Lung (tissue), 12 donors: ENCODE data around the gene ATP9A. TPM values are rescaled to one million over a fixed set of nuclear protein-coding genes. Genes with fewer than 3 reads are reported as not detected.

Experiments used
- ATAC-seq: fragments of 200-7000 bp; cut with Tn5 transposase; one replicate; pipeline ENCODE4 v1.9.1; 2020; ENCODE audit warnings: moderate number of reproducible peaks; ENCODE audit not compliant: insufficient read depth, low FRiP score
- DNase-seq, 3 donors: peaks; one replicate each; pipeline ENCODE4 v3.0.0-alpha.2; 2013 to 2017
- H3K27ac ChIP-seq, 2 donors: one replicate each; pipeline ENCODE4 v1.5.1; 2013; ENCODE audit warnings: mild to moderate bottlenecking in 2 of 2, moderate library complexity in 2 of 2, control low read depth in 1 of 2, inconsistent platforms in 1 of 2, low read depth in 1 of 2, low read length in 1 of 2
- H3K27me3 ChIP-seq, 3 donors: one replicate each; pipeline ENCODE4 v1.5.1; 2013; ENCODE audit warnings: low read length in 2 of 3; ENCODE audit not compliant: control insufficient read depth in 3 of 3, insufficient read depth in 3 of 3
- H3K36me3 ChIP-seq, 4 donors: one replicate each; pipeline ENCODE4 v1.5.1; 2013; ENCODE audit warnings: low read length in 4 of 4, mild to moderate bottlenecking in 1 of 4, moderate library complexity in 1 of 4; ENCODE audit not compliant: control insufficient read depth in 4 of 4, insufficient read depth in 4 of 4
- H3K4me1 ChIP-seq, 5 donors: one replicate each; pipeline ENCODE4 v1.5.1; 2013; ENCODE audit warnings: low read length in 5 of 5, mild to moderate bottlenecking in 2 of 5, moderate library complexity in 1 of 5; ENCODE audit not compliant: control insufficient read depth in 5 of 5, insufficient read depth in 5 of 5
- H3K4me3 ChIP-seq: one replicate; pipeline ENCODE4 v1.5.1; 2013; ENCODE audit warnings: mild to moderate bottlenecking, control low read depth, moderate library complexity
- H3K9ac ChIP-seq, 2 donors: one replicate each; pipeline ENCODE4 v1.5.1; 2013; ENCODE audit warnings: low read length in 2 of 2, control low read depth in 1 of 2; ENCODE audit not compliant: insufficient read depth in 1 of 2
- H3K9me3 ChIP-seq, 4 donors: one replicate each; pipeline ENCODE4 v1.5.1; 2013; ENCODE audit warnings: low read length in 3 of 4, mild to moderate bottlenecking in 1 of 4, moderate library complexity in 1 of 4; ENCODE audit not compliant: control insufficient read depth in 4 of 4, insufficient read depth in 3 of 4
- WGBS, 2 donors: extraction: QIAGEN DNeasy Blood & Tissue Kit; methylation state at CpG; one replicate each; pipeline ENCODE4 v1.1.7; 2013; 5-methylcytosine and 5-hydroxymethylcytosine counted together
- polyA plus RNA-seq, 2 donors: library from polyadenylated mRNA; stranded (reverse); fragments of 200-250 nt; gene quantifications; one replicate each; pipeline ENCODE4 v1.2.1, GENCODE V29; 2013
- total RNA-seq, 2 donors: library from RNA; depleted of rRNA in 1 of 2; stranded (reverse); fragments of >200 nt in 1 of 2; gene quantifications; one replicate each; pipeline ENCODE4 v1.2.1, GENCODE V29; 2014 to 2021
- TF ChIP-seq, protein P1 (sequence below): IDR thresholded peaks from 2 replicates; pipeline ENCODE4 v1.5.1; 2012; ENCODE audit warnings: mild to moderate bottlenecking; ENCODE audit errors: control extremely low read depth, extremely low read depth
- donor health status: control.
- donor health status: control.
- donor health status: Bipolar disorder and iron deficiency.
- donor health status: healthy.
- donor health status: DM: yes; HTN: yes; CAD: no.

ATP9A gene
- total and polyA plus RNA-seq, 4 donors: 3.3 to 43.6 (median 14.9) TPM

DNA sequence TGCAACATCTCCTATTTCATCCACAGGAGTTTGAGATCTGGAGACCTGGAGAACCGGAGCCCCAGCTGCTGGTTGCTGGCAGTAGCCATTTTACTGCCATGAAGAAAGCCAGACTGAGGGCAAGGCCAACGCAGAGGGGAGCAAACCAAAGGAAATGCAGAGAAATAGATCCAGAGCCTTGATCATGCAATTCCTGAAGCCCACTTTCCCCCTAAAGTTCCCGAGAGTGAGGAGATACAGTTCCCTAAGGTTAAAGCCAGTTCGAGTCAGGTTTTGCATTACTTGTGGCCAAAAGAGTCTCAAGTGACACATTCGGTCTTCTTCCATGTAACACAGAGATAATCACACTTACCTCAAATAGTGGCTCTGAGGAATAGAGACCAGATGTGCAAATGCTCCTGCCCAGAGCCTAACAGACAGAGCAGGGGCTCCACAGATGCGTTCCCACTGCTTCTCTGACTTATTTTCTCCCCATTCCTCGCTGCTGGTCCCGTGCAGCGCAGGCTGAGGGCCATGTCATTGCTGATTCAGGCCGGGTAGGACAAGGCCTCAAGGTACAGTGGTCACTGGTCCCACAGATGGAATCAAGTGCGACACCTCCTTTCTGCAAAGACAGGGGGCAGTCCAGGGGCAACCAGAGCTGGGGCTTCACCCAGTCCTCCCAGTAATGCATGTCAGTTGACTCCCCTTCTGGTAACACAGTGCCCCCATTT lies 190.6 kb downstream of the ATP9A start:
- Histone ChIP-seq H3K9ac (no peak overlapping the region), H3K4me3 (no peak overlapping the region), H3K27ac (no peak overlapping the region), H3K27me3 (no peaks in the 10 kb centered on the region), H3K9me3 (peaks cover 0 to 7% (median 3%) of the 10 kb centered on the region in 4 donors), H3K4me1 (no peaks in the 10 kb centered on the region), H3K36me3 (no peaks in the 10 kb centered on the region)
- DNase-seq: no peak
- TF ChIP-seq, protein P1, sequence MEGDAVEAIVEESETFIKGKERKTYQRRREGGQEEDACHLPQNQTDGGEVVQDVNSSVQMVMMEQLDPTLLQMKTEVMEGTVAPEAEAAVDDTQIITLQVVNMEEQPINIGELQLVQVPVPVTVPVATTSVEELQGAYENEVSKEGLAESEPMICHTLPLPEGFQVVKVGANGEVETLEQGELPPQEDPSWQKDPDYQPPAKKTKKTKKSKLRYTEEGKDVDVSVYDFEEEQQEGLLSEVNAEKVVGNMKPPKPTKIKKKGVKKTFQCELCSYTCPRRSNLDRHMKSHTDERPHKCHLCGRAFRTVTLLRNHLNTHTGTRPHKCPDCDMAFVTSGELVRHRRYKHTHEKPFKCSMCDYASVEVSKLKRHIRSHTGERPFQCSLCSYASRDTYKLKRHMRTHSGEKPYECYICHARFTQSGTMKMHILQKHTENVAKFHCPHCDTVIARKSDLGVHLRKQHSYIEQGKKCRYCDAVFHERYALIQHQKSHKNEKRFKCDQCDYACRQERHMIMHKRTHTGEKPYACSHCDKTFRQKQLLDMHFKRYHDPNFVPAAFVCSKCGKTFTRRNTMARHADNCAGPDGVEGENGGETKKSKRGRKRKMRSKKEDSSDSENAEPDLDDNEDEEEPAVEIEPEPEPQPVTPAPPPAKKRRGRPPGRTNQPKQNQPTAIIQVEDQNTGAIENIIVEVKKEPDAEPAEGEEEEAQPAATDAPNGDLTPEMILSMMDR: no peak
- ATAC-seq: no peak
- 95% methylated on average over 11 of the region's 11 CpGs for WGBS, 2 donors

DNA sequence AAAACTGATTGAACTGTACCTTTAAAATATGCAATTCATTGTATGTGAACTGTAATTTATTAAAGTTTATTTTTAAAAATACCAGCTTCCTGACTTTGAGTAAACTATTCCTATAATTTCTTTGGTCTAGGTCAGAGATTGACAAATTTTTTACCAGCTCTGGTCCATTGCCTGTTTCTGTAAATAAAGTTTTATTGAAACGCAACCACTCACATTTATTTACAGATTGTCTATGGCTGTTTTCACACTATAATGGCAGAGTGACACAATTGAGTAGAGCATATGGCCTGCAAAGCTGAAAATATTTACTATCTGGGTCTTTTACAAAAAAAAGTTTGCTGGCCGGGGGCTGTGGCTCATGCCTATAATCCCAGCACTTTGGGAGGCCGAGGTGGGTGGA lies 192.7 kb downstream of the ATP9A start:
- Histone ChIP-seq H3K27ac (no peak overlapping the region), H3K4me3 (no peak overlapping the region), H3K36me3 (no peaks in the 10 kb centered on the region), H3K4me1 (no peaks in the 10 kb centered on the region), H3K9ac (no peak overlapping the region), H3K27me3 (no peaks in the 10 kb centered on the region), H3K9me3 (peaks cover 0 to 7% (median 3%) of the 10 kb centered on the region in 4 donors)
- 93 to 97% methylated on average over 3 of the region's 3 CpGs for WGBS, 2 donors
- DNase-seq (no peak), ATAC-seq (no peak)
- TF ChIP-seq, protein P1: no peak

DNA sequence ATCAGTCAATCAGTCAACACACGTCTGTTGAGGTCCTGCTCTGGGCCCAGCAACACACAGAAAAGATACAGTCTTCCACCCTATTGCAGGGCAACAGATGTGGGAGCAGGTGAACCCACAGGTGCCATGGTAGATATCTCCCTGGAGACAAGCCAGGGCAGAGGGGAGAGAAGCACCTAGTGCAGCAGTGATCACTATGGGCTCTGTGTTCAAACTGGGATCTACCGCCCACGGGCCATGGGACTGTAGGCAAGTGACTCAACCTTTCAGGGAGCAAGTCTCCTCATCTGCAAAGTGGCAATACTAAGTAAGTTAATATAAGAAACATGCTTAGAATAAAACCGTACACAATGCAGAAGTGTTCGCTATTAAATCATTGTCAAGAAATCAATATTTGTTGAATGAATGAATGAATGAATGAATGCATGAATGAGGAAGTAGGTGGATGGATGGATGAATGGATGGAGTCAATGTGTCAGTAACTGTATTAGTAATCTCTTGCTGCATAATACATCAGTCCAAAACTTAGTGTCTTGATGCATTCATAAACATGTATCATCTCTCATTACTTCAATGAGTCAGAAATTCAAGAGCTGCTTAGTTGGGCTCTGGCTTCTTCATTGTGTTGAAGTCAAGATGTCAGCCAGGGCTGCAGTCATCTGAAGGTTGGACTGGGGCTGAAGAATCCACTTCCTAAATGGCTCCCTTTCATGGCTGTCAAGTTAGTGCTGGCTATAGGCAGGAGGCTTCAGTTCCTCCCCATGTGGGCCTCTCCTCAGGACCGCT lies 193.7 kb downstream of the ATP9A start:
- WGBS, 2 donors: 95 to 96% methylated on average over 6 of the region's 6 CpGs
- Histone ChIP-seq H3K9ac (no peak overlapping the region), H3K27me3 (no peaks in the 10 kb centered on the region), H3K27ac (no peak overlapping the region), H3K4me3 (no peak overlapping the region), H3K9me3 (peaks cover 0 to 7% (median 3%) of the 10 kb centered on the region in 4 donors), H3K4me1 (no peaks in the 10 kb centered on the region), H3K36me3 (no peaks in the 10 kb centered on the region)
- ATAC-seq (no peak), DNase-seq (no peak)
- TF ChIP-seq, protein P1: no peak
